ENCODE measurements around the gene ERRFI1. TPM values are rescaled to one million over a fixed set of nuclear protein-coding genes. Genes with fewer than 3 reads are reported as not detected.

ERRFI1 gene
- total RNA-seq, 1 donor from 2014 or later = 175 TPM

DNA sequence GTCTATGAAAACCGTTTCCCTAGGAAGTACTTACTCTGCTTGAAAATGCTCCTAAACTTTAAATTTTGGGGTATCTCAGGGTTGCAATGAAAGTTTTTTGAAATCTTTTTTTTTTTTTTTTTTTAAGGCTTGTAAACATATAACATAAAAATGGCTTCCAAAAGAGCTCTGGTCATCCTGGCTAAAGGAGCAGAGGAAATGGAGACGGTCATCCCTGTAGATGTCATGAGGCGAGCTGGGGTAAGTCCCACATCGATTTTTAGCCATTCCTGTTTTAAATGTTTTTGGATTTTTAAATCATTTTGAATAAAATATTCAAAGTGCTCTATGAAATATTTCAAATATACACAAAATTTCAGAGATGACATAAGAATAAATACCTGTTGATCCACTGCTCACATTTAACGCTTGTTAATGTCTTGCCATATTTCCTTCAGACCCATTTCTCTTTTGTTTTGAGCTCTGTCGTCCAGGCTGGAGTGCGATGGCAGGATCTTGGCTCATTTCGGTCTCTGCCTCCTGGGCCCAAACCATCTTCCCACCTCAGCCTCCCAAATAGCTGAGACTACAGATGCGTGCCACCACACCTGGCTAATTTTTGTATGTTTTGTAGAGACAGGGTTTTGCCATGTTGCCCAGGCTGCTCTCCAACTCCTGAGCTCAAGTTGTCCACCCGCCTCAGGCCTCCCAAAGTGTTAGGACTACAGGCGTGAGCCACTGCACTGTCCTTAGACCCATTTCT, 63.3 kb downstream of the ERRFI1 start:
- Histone ChIP-seq H3K4me3 (ENCODE audit: low read depth, low read length) (peak overlapping the region; percentile 55), H3K27me3 (ENCODE audit: control insufficient read depth, insufficient read depth, low read length) (no peaks in the 10 kb centered on the region), H3K36me3 (ENCODE audit: control insufficient read depth, insufficient read depth, low read length) (peaks cover 20% of the 10 kb centered on the region)
- no peak for DNase-seq (ENCODE audit: low read depth)
- TF ChIP-seq CTCF (IDR thresholded peaks at IDR 0.05; ENCODE audit: insufficient read depth, low read length, severe bottlenecking) = no peak
- FAIRE-seq = no peak

DNA sequence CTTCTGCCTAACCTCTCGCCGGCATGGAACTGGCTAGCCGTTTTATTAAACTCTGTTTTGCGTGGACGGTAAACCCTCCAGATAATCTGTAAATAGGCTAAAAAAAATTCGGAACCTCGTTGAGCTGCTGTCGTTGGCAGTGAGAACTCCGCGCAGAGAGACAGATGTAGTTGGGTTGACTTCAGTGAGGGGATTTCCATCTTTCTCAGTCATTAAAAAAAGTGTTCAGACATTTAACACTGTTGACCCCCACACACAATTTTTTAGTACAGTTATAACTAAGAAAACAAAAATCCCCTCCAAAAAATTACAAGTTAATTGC, 64.1 kb downstream of the ERRFI1 start:
- no peaks in the 10 kb centered on the region for H3K27me3 ChIP-seq (ENCODE audit: control insufficient read depth, insufficient read depth, low read length)
- peaks cover 18% of the 10 kb centered on the region for H3K36me3 ChIP-seq (ENCODE audit: control insufficient read depth, insufficient read depth, low read length)
- DNase-seq (ENCODE audit: low read depth) (no peak), FAIRE-seq (no peak)
- no peak for TF ChIP-seq CTCF (IDR thresholded peaks at IDR 0.05; ENCODE audit: insufficient read depth, low read length, severe bottlenecking)
- peak overlapping the region; percentile 55 for H3K4me3 ChIP-seq (ENCODE audit: low read depth, low read length)

Other genes with a start within 250 kb of the ERRFI1 start
- gene PER3, start 242.0 kb downstream of the ERRFI1 start, total RNA-seq = 4.5 and 6.8 TPM in 2 replicates
- 0.26 TPM in 1 of 2 replicates, not detected in the other for gene UTS2, start 173.2 kb downstream of the ERRFI1 start, total RNA-seq
- 0.53 and 6.1 TPM in 2 replicates for gene TNFRSF9, start 85.5 kb downstream of the ERRFI1 start, total RNA-seq
- gene PARK7, start 64.6 kb downstream of the ERRFI1 start, total RNA-seq = 287 and 307 TPM in 2 replicates